GM13976 (cell line): ENCODE data around the gene AKAP13.

Experiments
- DNase-seq: peaks from one replicate; pipeline ENCODE4 v3.0.0; 2012; ENCODE audit warnings: low spot score
- CTCF ChIP-seq: IDR thresholded peaks from 2 replicates; pipeline ENCODE4 v1.5.1; 2012; ENCODE audit warnings: borderline replicate concordance, mild to moderate bottlenecking; ENCODE audit not compliant: insufficient read depth; ENCODE audit errors: extremely low read depth, missing control alignments, control extremely low read depth
- in situ Hi-C: fragments of 300-500 bp; cut with MboI; formaldehyde crosslinking; loops from one replicate; pipeline ENCODE4 v1.12.0; 2022; ENCODE audit warnings: low sequenced_read_pairs, mixed read lengths, inconsistent platforms; ENCODE audit not compliant: unreplicated experiment

AKAP13 gene

GRCh38 chr15:85622221-85622831 is 241.9 kb downstream of the AKAP13 start:
- in situ Hi-C loops = loop anchor here (25.0 kb wide), 1 partner anchor 215 kb away; no protein-coding TSS in a partner anchor
- no peak for DNase-seq
- no peak for TF ChIP-seq CTCF

- no peak for TF ChIP-seq CTCF
- in situ Hi-C loops = loop anchor here (25.0 kb wide), 1 partner anchor 214 kb away; no protein-coding TSS in a partner anchor
- DNase-seq = no peak
Measured at GRCh38 chr15:85623315-85624049, 243.1 kb downstream of the AKAP13 start.

GRCh38 chr15:85624291-85624801 is 243.9 kb downstream of the AKAP13 start:
- in situ Hi-C loops = loop anchor here (25.0 kb wide), 1 partner anchor 213 kb away; no protein-coding TSS in a partner anchor
- DNase-seq = no peak
- TF ChIP-seq CTCF = no peak

GRCh38 chr15:85625166-85625830 is 244.9 kb downstream of the AKAP13 start:
- in situ Hi-C loops = no loop called here
- TF ChIP-seq CTCF = no peak
- no peak for DNase-seq

GRCh38 chr15:85625856-85626255 is 245.5 kb downstream of the AKAP13 start:
- peak; percentile 29 for DNase-seq
- TF ChIP-seq CTCF = no peak
- in situ Hi-C loops = no loop called here

GRCh38 chr15:85627213-85627935 is 247.0 kb downstream of the AKAP13 start:
- DNase-seq = no peak
- no peak for TF ChIP-seq CTCF
- in situ Hi-C loops = no loop called here
